PFSK-1 (cell line): Measurements from ENCODE around the gene SPG11.

Experiments
- FOXP2 ChIP-seq: optimal IDR thresholded peaks from 2 replicates; pipeline ENCODE3; 2011; ENCODE audit warnings: borderline replicate concordance, control low read depth, inconsistent platforms; ENCODE audit not compliant: insufficient read depth; ENCODE audit errors: extremely low read length, extremely low read depth
- POLR2AphosphoS5 ChIP-seq: IDR thresholded peaks from 2 replicates; pipeline ENCODE4 v1.6.1; 2012; ENCODE audit warnings: low read depth, mild to moderate bottlenecking, control low read depth, low read length, moderate library complexity
- REST ChIP-seq, 2 experiments: IDR thresholded peaks; 2 replicates each; pipeline versions ENCODE4 v1.6.1 to v1.8.0; 2011 to 2012; ENCODE audit warnings: low read depth in 2 of 2, low read length in 2 of 2, control low read depth in 1 of 2, inconsistent platforms in 1 of 2, mild to moderate bottlenecking in 1 of 2, moderate library complexity in 1 of 2; ENCODE audit not compliant: insufficient read depth in 1 of 2
- SIN3A ChIP-seq: IDR thresholded peaks from 2 replicates; pipeline ENCODE4 v1.6.1; 2012; ENCODE audit warnings: mild to moderate bottlenecking, low read length, moderate library complexity, borderline replicate concordance; ENCODE audit not compliant: insufficient read depth
- TAF1 ChIP-seq: IDR thresholded peaks from 2 replicates; pipeline ENCODE4 v1.6.1; 2012; ENCODE audit warnings: low read length, control low read depth, borderline replicate concordance; ENCODE audit not compliant: insufficient read depth

SPG11 gene

GRCh38 chr15:44530653-44531052 lies 132.8 kb downstream of the SPG11 start:
- TF ChIP-seq REST (IDR thresholded peaks at IDR 0.05; ENCODE audit: insufficient read depth in 1 of 2, low read depth in 2 of 2, low read length in 2 of 2): no peak
- TF ChIP-seq FOXP2: no peak
- TF ChIP-seq TAF1: no peak
- TF ChIP-seq POLR2AphosphoS5: no peak
- TF ChIP-seq SIN3A: no peak

- TF ChIP-seq FOXP2 (no peak), POLR2AphosphoS5 (peak; percentile 11; the same call in 1 of the 2 replicates)
These were observed 133.4 kb downstream of the SPG11 start for GRCh38 chr15:44529864-44530604.

- no peak for TF ChIP-seq TAF1
- TF ChIP-seq SIN3A: no peak
- no peak for TF ChIP-seq FOXP2
- no peak for TF ChIP-seq POLR2AphosphoS5
- no peak for TF ChIP-seq REST (IDR thresholded peaks at IDR 0.05; ENCODE audit: insufficient read depth in 1 of 2, low read depth in 2 of 2, low read length in 2 of 2)
These were observed 136.2 kb downstream of the SPG11 start for GRCh38 chr15:44527241-44527640.

- TF ChIP-seq SIN3A: no peak
These were observed 138.4 kb downstream of the SPG11 start for GRCh38 chr15:44525018-44525417.

- TF ChIP-seq POLR2AphosphoS5 (no peak), FOXP2 (no peak), REST (IDR thresholded peaks at IDR 0.05; ENCODE audit: insufficient read depth in 1 of 2, low read depth in 2 of 2, low read length in 2 of 2) (no peak), SIN3A (no peak), TAF1 (no peak)
These were observed 143.9 kb downstream of the SPG11 start for GRCh38 chr15:44519537-44519936.

- no peak for TF ChIP-seq TAF1
- TF ChIP-seq FOXP2: no peak
- no peak for TF ChIP-seq REST (IDR thresholded peaks at IDR 0.05; ENCODE audit: insufficient read depth in 1 of 2, low read depth in 2 of 2, low read length in 2 of 2)
- TF ChIP-seq POLR2AphosphoS5: no peak
- no peak for TF ChIP-seq SIN3A
These were observed 147.0 kb downstream of the SPG11 start for GRCh38 chr15:44516436-44516835.
